Tibial nerve (tissue), 4 donors: Measurements from ENCODE around the gene KCNJ6.
"Not testable (repeated sequence)": the region's sequence is repeated elsewhere in the genome, so short reads cannot be mapped to it uniquely, and the experiment has no call there.

ENCODE experiments used
- CTCF ChIP-seq, 5 experiments: fragments of 200-600 bp in 3 of 5; fragments of 450-650 bp in 2 of 5; sonication (generic) in 3 of 5; IDR thresholded peaks; one replicate each; pipeline ENCODE4 v1.5.1; 2016 to 2019; ENCODE audit warnings: antibody characterized with exemption in 5 of 5, mild to moderate bottlenecking in 3 of 5, moderate library complexity in 2 of 5
- EP300 ChIP-seq, 2 donors: sonication (generic); formaldehyde crosslinking; IDR thresholded peaks; one replicate each; pipeline ENCODE4 v1.6.1; 2017; ENCODE audit warnings: antibody characterized with exemption in 2 of 2, mild to moderate bottlenecking in 1 of 2
- POLR2A ChIP-seq, 2 donors: fragments of 450-650 bp; IDR thresholded peaks; one replicate each; pipeline ENCODE4 v1.6.1; 2017; ENCODE audit warnings: antibody characterized with exemption in 2 of 2, mild to moderate bottlenecking in 2 of 2, moderate library complexity in 2 of 2

GRCh38 chr21:37920302-37920701 lies 4.0 kb upstream of the KCNJ6 start:
- TF ChIP-seq EP300, POLR2A, CTCF (IDR thresholded peaks at IDR 0.05): not testable (repeated sequence)
